Measurements from ENCODE around the gene MBD6.

GRCh38 chr12:57524814-57525614 is 2.4 kb downstream of the MBD6 start:
- TF ChIP-seq, protein P1, sequence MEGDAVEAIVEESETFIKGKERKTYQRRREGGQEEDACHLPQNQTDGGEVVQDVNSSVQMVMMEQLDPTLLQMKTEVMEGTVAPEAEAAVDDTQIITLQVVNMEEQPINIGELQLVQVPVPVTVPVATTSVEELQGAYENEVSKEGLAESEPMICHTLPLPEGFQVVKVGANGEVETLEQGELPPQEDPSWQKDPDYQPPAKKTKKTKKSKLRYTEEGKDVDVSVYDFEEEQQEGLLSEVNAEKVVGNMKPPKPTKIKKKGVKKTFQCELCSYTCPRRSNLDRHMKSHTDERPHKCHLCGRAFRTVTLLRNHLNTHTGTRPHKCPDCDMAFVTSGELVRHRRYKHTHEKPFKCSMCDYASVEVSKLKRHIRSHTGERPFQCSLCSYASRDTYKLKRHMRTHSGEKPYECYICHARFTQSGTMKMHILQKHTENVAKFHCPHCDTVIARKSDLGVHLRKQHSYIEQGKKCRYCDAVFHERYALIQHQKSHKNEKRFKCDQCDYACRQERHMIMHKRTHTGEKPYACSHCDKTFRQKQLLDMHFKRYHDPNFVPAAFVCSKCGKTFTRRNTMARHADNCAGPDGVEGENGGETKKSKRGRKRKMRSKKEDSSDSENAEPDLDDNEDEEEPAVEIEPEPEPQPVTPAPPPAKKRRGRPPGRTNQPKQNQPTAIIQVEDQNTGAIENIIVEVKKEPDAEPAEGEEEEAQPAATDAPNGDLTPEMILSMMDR (IDR thresholded peaks at IDR 0.05), result no peak
- no peak for TF ChIP-seq POLR2AphosphoS5 (IDR thresholded peaks at IDR 0.05)

All from upper lobe of left lung (tissue), 4 donors.